Activated naive CD8-positive, alpha-beta T cell treated with anti-CD3 and anti-CD28 coated beads, Interleukin-2, amount 10 ng/mL, durations not matched to agents 7 days and 5 days (primary cell): ENCODE measurements around the gene ATOX1. TPM values are rescaled to one million over a fixed set of nuclear protein-coding genes. Genes with fewer than 3 reads are reported as not detected.
"Not testable (repeated sequence)": the region's sequence is repeated elsewhere in the genome, so short reads cannot be mapped to it uniquely, and the experiment has no call there.

Source experiments
- ATAC-seq: fragments of 150-1000 bp; cut with Tn5 transposase; one replicate; pipeline ENCODE4 v1.10.0; 2021; ENCODE audit warnings: low read depth, moderate library complexity
- POLR2A ChIA-PET: fragments of 350-600 bp; sonication (Branson Sonifier 250); formaldehyde crosslinking; loops from one replicate; lab custom pipeline; 2021; ENCODE audit warnings: antibody characterized with exemption; lab: Charles Lee
- DNase-seq: peaks from one replicate; pipeline ENCODE4 v3.0.0; 2021
- H3K27ac Mint-ChIP-seq: one replicate; pipeline ENCODE4 v1.8.0; 2022; ENCODE audit warnings: mild to moderate bottlenecking, mixed read lengths
- H3K27me3 Mint-ChIP-seq: one replicate; pipeline ENCODE4 v1.8.0; 2022; ENCODE audit warnings: mild to moderate bottlenecking, moderate library complexity, mixed read lengths
- H3K36me3 Mint-ChIP-seq: one replicate; pipeline ENCODE4 v1.8.0; 2021; ENCODE audit warnings: mild to moderate bottlenecking, mixed read lengths
- H3K4me1 Mint-ChIP-seq: one replicate; pipeline ENCODE4 v1.8.0; 2021; ENCODE audit warnings: mixed read lengths
- H3K4me3 Mint-ChIP-seq: one replicate; pipeline ENCODE4 v1.8.0; 2022; ENCODE audit warnings: mild to moderate bottlenecking, moderate library complexity, mixed read lengths
- H3K9me3 Mint-ChIP-seq: one replicate; pipeline ENCODE4 v1.8.0; 2021; ENCODE audit warnings: mixed read lengths
- total RNA-seq, 2 experiments: library from RNA; stranded (reverse); gene quantifications; one replicate each; pipeline ENCODE4 v1.2.3, GENCODE V29; 2021

The ATOX1 gene
- total RNA-seq, 2 experiments from 2014 or later = 42.7 to 48.1 TPM

- ATAC-seq, DNase-seq, H3K4me1 Mint-ChIP-seq, H3K27me3 Mint-ChIP-seq, H3K4me3 Mint-ChIP-seq, POLR2A ChIA-PET, H3K27ac Mint-ChIP-seq, H3K9me3 Mint-ChIP-seq, H3K36me3 Mint-ChIP-seq: not testable (repeated sequence)
Measured at GRCh38 chr5:151698081-151698480, 60.4 kb downstream of the ATOX1 start.

GRCh38 chr5:151697452-151697851 is 61.0 kb downstream of the ATOX1 start:
- no peaks in the 10 kb centered on the region for H3K4me1 Mint-ChIP-seq
- H3K27me3 Mint-ChIP-seq = no peaks in the 10 kb centered on the region
- DNase-seq = no peak
- no peaks in the 10 kb centered on the region for H3K36me3 Mint-ChIP-seq
- H3K27ac Mint-ChIP-seq = no peak overlapping the region
- ATAC-seq = no peak
- H3K9me3 Mint-ChIP-seq = no peaks in the 10 kb centered on the region
- POLR2A ChIA-PET = no interaction called here
- no peak overlapping the region for H3K4me3 Mint-ChIP-seq

GRCh38 chr5:151696470-151697061 is 61.9 kb downstream of the ATOX1 start:
- Mint-ChIP-seq H3K27ac (no peak overlapping the region), H3K4me3 (no peak overlapping the region), H3K27me3 (no peaks in the 10 kb centered on the region), H3K9me3 (no peaks in the 10 kb centered on the region), H3K4me1 (no peaks in the 10 kb centered on the region), H3K36me3 (no peaks in the 10 kb centered on the region)
- ATAC-seq (no peak), DNase-seq (no peak)
- POLR2A ChIA-PET = no interaction called here

- Mint-ChIP-seq H3K4me3 (no peak overlapping the region), H3K9me3 (no peaks in the 10 kb centered on the region), H3K4me1 (no peaks in the 10 kb centered on the region), H3K36me3 (no peaks in the 10 kb centered on the region), H3K27me3 (no peaks in the 10 kb centered on the region), H3K27ac (no peak overlapping the region)
- ATAC-seq (no peak), DNase-seq (no peak)
- POLR2A ChIA-PET = no interaction called here
Measured at GRCh38 chr5:151695464-151695863, 63.0 kb downstream of the ATOX1 start.

GRCh38 chr5:151694035-151694485 is 64.4 kb downstream of the ATOX1 start:
- Mint-ChIP-seq H3K4me1 (no peaks in the 10 kb centered on the region), H3K27ac (no peak overlapping the region), H3K9me3 (no peaks in the 10 kb centered on the region), H3K4me3 (no peak overlapping the region), H3K27me3 (peaks cover 2% of the 10 kb centered on the region), H3K36me3 (no peaks in the 10 kb centered on the region)
- ATAC-seq = no peak
- POLR2A ChIA-PET = no interaction called here
- DNase-seq = no peak

Other genes starting within 250 kb of the ATOX1 start
- not detected for gene FAT2, start 167.3 kb downstream of the ATOX1 start, total RNA-seq
- under 1 TPM; 0.39 to 0.96 TPM for gene SPARC, start 71.7 kb downstream of the ATOX1 start, total RNA-seq
- gene G3BP1, start 13.3 kb upstream of the ATOX1 start, total RNA-seq = 100 to 1,000 TPM; 164 to 178 TPM
- gene GLRA1, start 166.2 kb upstream of the ATOX1 start, total RNA-seq = not detected